ENCODE measurements around the gene MAN1C1.

DNA sequence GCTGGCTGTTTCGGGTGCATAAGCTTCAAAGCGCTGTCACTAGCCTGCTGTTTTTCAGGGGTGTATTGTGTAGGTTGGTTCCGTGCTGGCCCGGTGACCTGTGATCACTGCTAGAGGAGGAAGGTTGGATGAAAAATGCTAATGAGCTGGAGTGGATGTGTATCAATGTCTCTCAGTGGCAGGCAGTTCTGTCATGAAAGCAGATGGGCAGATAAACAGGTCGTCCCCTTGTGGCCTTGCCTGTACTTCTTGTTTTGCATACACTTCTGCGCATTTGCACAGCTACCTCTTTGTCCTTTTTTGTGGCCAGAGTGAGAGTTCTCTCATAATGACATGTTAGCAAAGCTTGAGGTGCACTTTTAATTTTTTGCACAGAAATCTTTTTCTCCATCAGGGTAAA, 186.3 kb downstream of the MAN1C1 start:
- TF ChIP-seq, protein P1, sequence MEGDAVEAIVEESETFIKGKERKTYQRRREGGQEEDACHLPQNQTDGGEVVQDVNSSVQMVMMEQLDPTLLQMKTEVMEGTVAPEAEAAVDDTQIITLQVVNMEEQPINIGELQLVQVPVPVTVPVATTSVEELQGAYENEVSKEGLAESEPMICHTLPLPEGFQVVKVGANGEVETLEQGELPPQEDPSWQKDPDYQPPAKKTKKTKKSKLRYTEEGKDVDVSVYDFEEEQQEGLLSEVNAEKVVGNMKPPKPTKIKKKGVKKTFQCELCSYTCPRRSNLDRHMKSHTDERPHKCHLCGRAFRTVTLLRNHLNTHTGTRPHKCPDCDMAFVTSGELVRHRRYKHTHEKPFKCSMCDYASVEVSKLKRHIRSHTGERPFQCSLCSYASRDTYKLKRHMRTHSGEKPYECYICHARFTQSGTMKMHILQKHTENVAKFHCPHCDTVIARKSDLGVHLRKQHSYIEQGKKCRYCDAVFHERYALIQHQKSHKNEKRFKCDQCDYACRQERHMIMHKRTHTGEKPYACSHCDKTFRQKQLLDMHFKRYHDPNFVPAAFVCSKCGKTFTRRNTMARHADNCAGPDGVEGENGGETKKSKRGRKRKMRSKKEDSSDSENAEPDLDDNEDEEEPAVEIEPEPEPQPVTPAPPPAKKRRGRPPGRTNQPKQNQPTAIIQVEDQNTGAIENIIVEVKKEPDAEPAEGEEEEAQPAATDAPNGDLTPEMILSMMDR (conservative IDR thresholded peaks at IDR 0.05), result no peak
- no peak for TF ChIP-seq ZFX (IDR thresholded peaks at IDR 0.05)

All from C4-2B (cell line).